Measurements from ENCODE around the gene TBL1X.
A peak's percentile ranks its signal among the peaks of the same experiment; 100 is the strongest.
"Not testable (repeated sequence)": the region's sequence is repeated elsewhere in the genome, so short reads cannot be mapped to it uniquely, and the experiment has no call there.

The TBL1X gene

GRCh38 chrX:9464435-9465371, at the start of gene TBL1X:
TBL1X (plus strand) TSS chrX:9465058; CDS start chrX:9653587, 188,529 bp downstream.
- DNase-seq, result no peak

GRCh38 chrX:9416562-9417348, 48.1 kb upstream of the TBL1X start:
- peak; percentile 16 to 24 for DNase-seq

GRCh38 chrX:9418262-9418661, 46.6 kb upstream of the TBL1X start:
- DNase-seq, result no peak

DNA sequence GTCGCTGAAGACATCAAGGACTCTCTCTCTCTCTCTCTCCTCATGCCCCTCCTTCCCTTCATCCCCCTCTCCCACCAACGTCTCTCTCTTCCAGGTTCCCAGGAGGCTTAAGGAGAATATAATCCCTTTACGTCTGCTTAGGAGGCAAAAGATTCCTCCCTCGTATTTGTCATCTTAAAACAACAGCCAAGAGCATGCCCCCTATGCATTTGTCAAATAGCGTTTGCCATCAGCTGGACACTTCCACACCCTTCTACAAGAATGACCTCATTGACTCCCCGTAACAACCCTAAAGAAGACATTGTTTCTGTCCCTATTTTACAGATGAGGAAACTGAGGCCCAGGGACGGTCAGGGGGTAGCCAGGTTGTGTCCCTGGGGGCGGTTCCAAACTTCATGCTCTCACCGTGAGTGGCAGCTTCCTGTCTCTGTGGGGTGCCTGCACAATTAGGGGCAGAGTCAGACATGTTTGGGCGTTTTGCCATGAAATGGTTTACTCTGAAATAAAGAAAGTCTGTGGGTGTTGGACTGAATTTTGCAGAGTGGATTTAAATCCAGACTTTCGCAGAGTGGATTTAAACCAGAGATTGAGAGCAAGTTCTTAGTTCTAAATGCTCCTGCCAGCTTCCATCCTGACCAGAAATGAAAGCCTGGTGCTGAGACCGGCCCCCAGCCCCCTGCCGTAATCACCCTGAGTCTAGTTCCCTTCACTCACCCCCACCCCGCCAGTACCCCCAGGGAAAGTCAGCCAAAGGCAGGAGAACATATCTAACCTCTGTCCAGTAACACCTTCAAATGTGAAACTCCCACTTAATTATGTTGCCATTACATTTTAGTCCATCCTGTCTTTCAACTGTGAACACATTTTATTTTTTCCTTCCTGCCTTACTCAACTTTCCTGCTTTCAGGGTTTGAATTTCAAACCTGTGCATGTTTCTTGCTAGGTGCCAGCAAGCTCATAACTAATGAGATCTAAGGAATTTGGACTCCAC, 44.3 kb upstream of the TBL1X start:
- no peak for DNase-seq

- DNase-seq, result no peak
These were observed 35.1 kb upstream of the TBL1X start for GRCh38 chrX:9429767-9430166.

DNA sequence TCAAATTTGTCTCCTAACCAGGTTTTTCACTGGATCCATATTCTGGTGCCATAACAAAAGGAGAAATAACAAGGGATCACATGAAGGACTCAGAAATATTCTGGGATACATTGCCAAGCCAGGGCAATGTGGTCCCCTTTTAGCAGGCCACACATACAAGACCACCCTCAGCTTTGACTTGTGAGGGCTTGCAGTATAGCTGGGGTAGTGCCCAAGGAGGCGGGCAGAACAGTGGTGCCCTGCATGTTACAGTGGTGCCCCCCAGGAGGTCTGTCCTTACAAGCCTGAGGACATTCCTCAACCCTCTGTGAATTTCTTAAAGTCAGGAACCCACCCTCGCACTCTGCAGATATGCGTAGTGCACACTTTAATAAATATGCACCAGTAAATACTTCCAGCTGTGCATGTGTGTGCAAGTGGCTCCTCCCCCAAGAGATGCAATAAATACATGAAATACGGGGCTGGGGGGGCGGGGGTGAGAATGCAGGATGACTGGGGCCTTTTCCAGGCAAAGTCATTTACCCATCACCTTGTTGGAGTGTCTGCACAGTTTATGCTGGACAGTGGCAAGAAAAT, 34.4 kb upstream of the TBL1X start:
- no peak for DNase-seq

DNA sequence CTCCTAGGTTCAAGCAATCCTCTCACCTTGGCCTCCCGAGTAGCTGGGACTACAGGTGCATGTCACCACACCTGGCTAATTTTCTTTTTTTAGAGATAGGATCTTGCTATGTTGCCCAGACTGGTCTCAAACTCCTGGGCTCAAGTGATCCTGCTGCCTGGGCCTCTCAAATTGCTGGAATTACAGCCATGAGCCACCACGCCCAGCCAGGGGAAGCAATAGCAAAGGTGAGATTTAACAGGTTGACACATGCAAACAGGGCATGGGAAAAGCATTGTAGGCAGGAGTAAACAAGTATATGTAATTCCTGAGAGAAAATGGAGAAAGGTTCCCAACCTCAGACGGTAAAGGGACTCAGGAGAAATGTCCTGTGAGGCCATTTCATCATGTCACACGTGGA, 33.6 kb upstream of the TBL1X start:
- no peak for DNase-seq

DNA sequence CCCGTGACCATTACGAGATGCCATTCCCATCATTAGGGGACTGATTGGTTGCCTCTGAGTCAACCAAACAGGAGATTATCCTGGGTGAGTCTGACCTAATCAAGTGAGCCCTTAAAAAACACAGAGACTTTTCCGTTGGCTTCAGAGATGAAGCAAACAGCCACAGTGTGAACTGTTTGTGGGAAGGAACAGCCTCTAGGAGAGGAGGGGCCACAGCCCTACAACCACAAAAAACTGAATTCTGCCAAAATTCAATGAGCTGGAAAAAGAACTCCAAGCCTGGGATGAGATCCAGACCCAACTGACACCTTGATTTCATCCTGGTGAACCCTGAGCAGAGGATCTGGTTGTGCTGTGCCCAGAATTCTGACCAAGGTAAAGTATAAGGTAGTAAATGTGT, 31.3 kb upstream of the TBL1X start:
- no peak for DNase-seq

DNA sequence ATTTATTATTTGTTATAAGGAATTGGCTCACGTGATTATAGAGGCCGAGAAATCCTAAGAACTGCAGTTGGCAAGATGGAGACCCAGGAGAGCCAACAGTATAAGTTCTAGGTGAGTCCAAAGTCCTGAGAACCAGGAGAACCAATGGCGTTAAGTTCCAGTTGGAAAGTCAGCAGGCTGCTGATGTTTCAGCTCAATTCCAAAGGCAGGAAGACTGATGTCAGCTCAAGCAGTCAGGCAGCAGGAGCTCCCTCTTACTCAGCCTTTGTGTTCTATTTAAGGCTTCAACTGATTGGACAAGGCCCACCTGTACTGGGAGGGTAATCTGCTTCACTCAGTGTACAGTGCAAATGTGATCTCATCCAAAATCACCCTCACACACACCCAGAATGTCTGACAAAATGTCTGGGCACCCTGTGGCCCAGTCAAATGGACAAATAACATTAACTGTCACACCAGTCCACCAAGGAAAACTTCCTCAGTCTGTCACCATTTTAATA, 30.8 kb upstream of the TBL1X start:
- DNase-seq, result no peak

GRCh38 chrX:9435086-9435485, 29.8 kb upstream of the TBL1X start:
- DNase-seq, result not testable (repeated sequence)

DNA sequence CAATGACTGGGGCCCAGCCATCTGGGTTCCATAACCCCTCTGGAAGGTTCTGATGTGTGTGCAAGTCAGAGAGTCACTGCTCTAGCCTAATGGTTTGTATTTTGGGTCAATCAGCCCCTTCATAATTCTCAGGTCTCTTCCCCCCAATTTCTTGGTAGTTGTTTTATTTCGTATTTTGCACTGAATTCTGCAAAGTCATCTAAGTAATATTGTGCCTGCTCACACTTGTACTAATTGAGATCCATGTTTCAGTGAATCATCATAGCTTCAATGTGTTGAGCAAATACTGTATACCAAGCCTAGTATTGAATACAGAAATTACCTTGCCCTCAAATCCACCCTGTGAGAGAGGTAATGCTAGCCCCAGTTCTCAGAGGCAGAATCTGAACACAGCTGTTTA, 28.0 kb upstream of the TBL1X start:
- DNase-seq, result no peak

- DNase-seq, result no peak
These were observed 25.8 kb upstream of the TBL1X start for GRCh38 chrX:9438933-9439494.

- DNase-seq, result no peak
These were observed 24.6 kb upstream of the TBL1X start for GRCh38 chrX:9440116-9440844.

DNA sequence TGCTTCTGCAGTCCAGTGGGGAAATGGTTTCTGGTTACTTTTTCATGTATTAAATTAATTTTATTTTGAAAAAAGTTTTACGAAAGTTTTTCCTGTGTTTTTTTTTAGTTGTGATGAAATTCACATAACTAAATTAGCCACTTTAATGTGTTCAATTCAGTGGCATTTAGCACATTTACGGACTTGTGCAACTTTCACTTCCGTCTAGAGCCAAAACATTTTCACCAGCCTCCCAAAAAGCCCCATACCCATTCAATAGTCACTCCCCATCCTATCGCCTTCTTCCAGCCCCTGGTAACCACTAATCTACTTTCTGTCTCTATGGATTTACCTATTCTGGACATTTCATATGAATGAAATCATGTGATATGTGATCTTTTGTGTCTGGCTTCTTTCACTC, 22.8 kb upstream of the TBL1X start:
- DNase-seq, result no peak

- no peak for DNase-seq
These were observed 21.5 kb upstream of the TBL1X start for GRCh38 chrX:9443327-9443726.

GRCh38 chrX:9447906-9448305, 17.0 kb upstream of the TBL1X start:
- DNase-seq, result no peak

DNA sequence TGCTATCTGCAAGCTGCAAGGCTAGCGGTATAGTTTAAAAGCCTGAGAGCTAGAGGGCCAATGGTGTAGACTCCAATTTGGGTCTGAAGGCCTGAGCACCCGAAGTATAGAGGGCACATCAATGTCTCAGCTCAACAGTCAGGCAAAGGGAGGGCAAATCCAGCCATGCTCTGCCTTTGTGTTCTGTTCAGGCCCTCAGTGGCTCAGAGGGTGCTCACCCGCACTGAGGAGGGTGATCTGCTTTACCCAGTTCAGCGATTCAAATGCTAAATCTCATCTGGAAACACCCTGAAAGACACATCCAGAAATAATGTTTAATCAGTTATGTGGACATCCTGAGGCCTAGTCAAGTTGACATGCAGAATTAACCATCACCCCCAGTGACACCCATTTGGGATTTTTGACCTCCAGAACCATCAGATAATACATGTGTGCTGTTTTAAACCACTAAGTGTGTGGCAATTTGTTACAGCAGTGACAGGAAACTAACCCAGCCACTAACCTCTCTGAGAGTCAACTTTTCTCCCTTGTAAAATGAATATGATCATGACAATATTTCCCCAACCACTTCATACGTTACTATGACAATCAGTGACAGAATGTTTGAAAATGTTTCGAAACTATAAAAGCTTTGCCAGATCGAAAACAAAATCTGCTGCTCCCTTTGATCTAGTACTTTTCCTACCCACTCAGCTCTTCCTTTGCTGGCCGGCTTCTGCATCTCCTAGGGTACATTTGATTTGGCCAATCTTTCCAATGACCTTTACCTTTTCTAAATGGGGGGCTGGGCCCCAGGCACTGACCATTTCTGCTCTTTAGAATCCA, 8.4 kb upstream of the TBL1X start:
- DNase-seq, result no peak

DNA sequence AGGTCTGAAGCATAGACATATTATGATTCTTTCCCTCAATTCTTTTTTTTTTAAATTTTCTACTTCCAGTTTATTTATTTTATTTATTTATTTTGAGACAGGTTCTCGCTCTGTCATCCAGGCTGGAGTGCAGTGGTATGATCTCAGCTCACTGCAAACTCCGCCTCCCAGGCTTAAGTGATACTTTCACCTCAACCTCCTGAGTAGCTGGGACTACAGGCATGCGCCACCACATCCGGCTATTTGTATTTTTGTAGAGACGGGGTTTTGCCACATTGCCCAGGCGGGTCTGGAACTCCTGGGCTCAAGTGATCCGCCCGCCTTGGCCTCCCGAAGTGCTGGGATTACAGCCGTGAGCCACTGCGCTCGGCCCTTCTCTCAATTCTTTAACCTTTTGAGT, 6.8 kb upstream of the TBL1X start:
- DNase-seq, result not testable (repeated sequence)

DNA sequence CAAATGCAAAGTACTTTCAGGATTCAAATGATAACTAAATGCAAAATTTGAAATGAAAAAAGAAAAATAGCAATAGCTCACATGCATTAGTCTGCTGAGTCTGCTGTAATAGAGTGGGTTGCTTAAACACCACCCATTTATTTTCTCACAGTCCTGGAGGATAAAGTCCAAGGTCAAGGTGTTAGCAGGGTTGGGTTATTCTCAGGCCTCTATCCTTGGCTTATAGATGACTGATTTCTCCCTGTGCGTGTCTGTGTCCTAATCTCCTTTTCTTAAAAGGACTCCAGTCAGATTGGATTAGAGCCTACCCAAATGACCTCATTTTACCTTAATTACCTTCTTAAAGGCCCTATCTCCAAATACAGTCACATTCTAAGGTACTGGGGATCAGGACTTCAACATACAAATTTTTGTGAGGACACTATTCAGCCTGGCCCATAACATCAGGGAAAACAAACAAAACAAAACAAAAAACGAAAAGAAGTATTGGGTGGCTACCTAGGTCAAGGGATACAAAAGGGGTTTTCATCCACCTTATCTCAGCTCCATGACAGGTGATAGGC, 6.3 kb upstream of the TBL1X start:
- DNase-seq, result no peak

Measured in inflammatory macrophage treated with lipopolysaccharide for 1 hour (primary cell).